ENCODE measurements around the gene DNMT3L.
"Not testable (repeated sequence)": the region's sequence is repeated elsewhere in the genome, so short reads cannot be mapped to it uniquely, and the experiment has no call there.

Gene DNMT3L

GRCh38 chr21:44294391-44295162 lies 32.9 kb upstream of the DNMT3L start:
- DNase-seq (ENCODE audit: low read depth) = no peak

DNA sequence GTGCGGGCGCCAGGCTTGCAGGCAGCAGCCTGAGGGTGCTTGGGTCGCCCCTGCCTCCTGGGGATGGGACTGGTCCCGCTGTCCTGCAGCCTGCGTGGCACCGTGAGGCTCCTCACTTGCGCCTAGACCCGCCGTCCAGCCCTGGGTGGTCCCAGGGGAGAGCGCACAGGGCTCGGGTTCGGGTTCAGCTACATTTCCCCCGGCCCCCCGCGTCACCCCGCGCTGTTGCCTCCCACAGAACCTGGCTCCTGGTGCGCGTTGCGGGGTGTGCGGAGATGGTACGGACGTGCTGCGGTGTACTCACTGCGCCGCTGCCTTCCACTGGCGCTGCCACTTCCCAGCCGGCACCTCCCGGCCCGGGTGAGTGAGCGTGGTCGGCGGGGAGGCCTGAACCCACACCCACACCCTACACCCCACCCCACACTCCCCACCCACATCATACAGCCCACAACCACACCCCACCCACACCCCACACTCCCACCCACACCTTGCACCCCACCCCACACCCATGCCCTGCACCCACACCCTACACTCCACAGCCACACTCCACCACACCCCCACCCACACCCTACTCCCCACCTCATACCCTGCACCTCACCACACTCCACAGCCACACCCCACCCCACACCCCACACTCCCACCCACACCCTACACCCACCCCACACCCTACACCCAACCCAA lies 32.0 kb upstream of the DNMT3L start:
- DNase-seq (ENCODE audit: low read depth) = no peak

DNA sequence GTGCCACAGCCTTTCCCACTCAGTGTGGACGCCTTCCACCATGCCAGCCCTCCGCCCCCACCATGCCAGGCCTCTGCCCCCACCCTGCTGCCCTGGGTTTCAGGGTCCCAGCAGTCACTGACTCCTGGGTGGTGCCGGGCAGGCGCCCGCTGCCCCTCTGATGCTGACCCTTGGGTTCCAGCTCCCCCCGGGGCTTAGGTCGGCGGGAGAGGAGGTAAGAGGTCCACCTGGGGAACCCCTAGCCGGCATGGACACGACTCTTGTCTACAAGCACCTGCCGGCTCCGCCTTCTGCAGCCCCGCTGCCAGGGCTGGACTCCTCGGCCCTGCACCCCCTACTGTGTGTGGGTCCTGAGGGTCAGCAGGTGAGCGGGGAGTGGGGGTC lies 31.1 kb upstream of the DNMT3L start:
- no peak for DNase-seq (ENCODE audit: low read depth)

- no peak for DNase-seq (ENCODE audit: low read depth)
Observed at GRCh38 chr21:44291936-44292811, 30.5 kb upstream of the DNMT3L start.

GRCh38 chr21:44291078-44291935 lies 29.6 kb upstream of the DNMT3L start:
- DNase-seq (ENCODE audit: low read depth) = no peak

GRCh38 chr21:44290327-44291077 lies 28.8 kb upstream of the DNMT3L start:
- DNase-seq (ENCODE audit: low read depth) = no peak

DNA sequence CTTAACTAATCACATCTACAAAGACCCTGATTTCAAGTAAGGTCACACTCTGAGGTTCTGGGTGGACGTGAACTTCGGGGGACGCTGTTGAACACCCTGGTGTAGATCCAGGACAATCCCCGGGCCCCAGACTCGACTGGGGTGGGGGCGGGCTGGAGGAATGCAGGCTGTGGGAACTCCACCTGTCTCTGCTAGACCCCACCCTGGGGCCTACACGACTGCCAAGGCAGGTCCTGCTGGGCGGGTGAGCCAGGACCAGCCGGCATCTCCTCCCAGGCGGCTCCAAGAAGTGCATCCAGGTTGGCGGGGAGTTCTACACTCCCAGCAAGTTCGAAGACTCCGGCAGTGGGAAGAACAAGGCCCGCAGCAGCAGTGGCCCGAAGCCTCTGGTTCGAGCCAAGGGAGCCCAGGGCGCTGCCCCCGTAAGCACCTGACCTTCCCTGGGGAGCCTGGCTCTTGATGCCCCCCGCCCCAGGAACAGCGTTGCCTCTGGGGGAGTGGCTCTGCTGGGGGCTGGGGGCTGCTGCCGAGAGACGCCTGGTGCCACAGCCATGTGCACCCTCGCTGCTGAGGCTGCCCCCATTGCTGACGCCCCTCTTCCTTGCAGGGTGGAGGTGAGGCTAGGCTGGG lies 27.8 kb upstream of the DNMT3L start:
- no peak for DNase-seq (ENCODE audit: low read depth)

DNA sequence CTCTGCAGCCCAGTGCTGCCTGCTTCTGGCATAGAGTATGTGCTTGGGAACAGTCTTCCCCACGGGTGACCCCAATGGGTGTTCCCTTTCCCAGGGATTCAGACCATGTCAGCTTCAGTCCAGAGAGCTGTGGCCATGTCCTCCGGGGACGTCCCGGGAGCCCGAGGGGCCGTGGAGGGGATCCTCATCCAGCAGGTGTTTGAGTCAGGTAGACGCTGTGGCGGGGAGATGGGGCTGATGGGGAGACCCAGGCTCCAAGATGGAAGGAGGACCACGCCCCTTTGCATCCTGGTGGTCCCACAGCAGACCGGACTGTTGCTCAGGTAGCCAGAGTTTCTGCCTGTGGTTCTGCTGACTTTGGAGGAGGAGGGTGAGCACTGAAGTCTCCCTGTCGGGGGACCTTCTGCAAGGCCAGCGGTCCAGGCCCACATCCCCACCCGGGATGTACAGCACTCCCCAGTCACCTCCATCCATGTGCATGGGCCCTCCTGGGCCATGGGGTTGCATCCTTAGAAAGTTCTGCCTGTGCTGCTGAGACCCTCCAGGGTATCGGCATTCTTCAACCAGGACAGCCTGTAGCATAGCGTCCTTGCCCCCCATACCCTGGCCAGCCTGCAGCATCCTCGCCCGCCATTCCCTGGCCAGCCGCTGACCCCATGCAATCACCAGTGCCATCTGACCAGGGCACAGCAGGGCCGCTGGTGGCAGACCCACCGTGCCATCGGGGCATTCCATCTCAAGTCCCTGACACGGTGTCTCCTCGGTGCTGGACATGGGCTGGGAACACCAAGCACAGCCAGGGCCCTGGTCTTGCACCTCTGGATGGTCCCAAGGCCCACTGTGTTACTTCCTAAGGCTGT lies 26.8 kb upstream of the DNMT3L start:
- no peak for DNase-seq (ENCODE audit: low read depth)

GRCh38 chr21:44286716-44287632 lies 25.3 kb upstream of the DNMT3L start:
- no peak for DNase-seq (ENCODE audit: low read depth)

DNA sequence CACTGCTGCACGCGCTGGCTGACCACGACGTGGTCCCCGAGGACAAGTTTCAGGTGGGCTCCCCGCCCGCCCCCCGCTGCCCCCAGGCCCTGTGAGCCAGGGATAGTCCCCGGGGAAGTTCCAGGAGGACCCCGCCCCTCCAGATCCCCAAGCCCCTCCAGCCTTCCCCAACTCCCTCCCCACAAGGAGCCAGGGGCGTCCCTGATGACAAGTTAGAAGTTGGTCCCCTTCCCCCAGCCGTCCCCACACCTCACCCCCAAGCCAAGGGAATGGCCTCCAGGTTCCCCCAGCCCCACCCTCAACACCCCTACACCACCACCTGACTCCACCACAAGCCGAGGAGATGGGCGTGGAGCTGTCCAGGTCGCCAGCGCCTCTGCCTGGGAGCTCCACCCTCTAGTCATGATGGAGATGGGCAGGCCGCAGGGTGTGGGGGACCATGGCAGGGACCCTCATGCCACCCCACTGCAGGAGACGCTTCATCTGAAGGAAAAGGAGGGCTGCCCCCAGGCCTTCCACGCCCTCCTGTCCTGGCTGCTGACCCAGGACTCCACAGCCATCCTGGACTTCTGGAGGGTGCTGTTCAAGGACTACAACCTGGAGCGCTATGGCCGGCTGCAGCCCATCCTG lies 24.5 kb upstream of the DNMT3L start:
- no peak for DNase-seq (ENCODE audit: low read depth)

GRCh38 chr21:44285138-44285992 lies 23.7 kb upstream of the DNMT3L start, which contains the start of gene AIRE:
TSS of gene AIRE (plus strand) at chr21:44285876. CDS start at chr21:44286007, 131 bp downstream.
- DNase-seq (ENCODE audit: low read depth) = no peak

DNA sequence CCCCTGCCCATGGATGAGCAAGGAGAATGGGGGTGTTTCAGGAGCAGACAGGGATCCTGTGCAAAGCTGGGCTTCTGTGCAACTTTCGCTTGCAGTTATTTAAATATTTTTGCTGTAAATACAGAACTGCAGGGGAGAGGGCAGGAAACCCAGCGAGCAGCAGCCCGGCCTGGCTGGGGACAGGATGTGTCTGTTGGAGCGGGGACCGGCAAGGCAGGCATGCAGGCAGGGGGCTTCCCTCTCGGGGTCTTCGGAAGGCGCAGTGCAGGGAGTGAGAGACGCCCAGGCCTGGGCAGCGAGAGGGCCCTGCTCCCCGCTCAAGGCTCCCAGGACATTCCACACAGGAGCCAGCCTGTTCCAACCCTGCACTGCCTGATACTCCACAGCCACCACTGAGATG lies 22.3 kb upstream of the DNMT3L start:
- DNase-seq (ENCODE audit: low read depth) = no peak

- not testable (repeated sequence) for DNase-seq (ENCODE audit: low read depth)
Observed at GRCh38 chr21:44283211-44283785, 21.6 kb upstream of the DNMT3L start.

DNA sequence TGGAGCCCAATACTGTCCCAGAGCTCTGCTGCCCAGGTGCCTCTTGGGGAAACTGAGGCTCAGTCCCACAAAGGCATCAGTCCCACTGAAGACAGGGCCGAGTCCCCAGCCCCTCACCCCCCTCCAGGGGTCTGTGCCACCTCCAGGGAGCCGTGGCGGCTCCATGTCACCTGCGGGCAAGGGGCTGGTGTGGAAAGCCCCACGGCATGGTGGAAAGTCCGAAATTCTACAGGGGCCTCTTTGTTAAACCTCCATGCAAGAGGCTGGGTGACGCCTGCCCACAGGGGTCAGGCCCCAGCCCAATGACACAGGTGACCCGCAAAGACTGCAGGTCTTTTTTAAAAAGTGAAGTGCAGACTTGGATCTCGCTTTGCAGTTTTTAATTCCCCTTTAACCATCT lies 20.7 kb upstream of the DNMT3L start:
- DNase-seq (ENCODE audit: low read depth) = no peak

DNA sequence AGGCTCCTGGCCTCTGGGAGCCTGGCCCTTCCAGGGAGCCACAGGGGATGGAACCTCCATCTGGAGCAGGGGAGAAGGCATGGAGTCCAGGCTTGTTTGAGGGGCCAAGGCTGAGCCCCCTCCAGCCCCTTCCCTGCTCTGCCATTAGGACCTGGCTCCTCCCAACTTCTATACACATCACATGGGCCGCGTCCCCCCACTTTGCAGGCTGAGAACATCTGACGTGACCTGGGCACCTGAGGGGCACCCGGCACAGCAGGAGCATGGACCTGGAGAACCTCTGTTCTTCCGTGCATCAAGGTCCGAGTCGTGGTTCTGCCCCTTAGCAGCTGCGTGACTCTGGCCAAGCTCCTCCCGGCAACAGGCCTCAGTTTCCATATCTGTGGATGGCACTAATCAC lies 20.1 kb upstream of the DNMT3L start:
- DNase-seq (ENCODE audit: low read depth) = no peak
